Measurements from ENCODE around the gene DAP3.
A peak's percentile ranks its signal among the peaks of the same experiment; 100 is the strongest.
"Not testable (repeated sequence)": the region's sequence is repeated elsewhere in the genome, so short reads cannot be mapped to it uniquely, and the experiment has no call there.

The DAP3 gene

DNA sequence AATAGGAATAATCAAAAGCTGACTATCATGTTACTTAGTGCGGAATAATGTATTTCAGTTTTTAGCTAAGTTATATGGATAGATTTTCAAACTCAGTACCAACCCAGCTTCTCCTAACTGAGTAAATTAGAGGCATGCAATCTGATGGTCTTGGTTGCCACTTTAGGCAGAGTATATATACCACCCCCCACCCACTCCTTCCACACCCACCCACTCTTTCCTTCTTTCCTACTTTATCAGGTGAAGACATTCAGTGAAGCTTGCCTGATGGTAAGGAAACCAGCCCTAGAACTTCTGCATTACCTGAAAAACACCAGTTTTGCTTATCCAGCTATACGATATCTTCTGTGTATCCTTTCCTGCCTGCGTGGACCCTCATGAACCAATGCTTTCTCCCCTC, 36.3 kb downstream of the DAP3 start:
- DNase-seq, result no peak

DNA sequence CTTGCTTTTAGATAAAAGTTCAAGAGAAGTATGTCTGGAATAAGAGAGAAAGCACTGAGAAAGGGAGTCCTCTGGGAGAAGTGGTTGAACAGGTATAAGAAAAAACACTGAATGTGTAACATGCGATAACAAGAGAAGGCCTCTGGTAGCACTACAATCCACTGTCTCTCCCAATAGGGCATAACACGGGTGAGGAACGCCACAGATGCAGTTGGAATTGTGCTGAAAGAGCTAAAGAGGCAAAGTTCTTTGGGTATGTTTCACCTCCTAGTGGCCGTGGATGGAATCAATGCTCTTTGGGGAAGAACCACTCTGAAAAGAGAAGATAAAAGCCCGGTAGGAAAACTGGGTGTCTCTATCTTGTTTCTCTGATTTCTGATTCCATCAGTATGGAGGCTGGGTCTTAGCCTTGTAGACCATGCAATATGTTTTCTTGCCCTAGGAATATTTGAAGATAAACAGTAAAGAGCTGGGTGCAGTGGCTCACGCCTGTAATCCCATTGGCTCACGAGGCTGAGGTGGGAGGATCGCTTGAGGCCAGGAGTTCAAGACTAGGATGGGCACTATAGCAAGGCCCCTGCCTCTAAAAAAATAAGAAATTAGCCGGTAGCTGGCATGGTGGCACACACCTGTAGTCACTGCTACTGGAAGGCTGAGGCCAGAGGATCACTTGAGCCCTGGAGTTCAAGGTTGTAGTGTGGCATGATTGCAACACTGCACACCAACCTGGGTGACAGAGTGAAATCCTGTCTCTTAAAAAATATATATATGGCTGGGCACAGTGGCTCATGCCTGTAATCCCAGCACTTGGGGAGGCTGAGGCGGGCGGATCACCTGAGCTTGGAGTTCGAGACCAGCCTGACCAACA, 40.4 kb downstream of the DAP3 start:
- DNase-seq, result peak; percentile 64

DNA sequence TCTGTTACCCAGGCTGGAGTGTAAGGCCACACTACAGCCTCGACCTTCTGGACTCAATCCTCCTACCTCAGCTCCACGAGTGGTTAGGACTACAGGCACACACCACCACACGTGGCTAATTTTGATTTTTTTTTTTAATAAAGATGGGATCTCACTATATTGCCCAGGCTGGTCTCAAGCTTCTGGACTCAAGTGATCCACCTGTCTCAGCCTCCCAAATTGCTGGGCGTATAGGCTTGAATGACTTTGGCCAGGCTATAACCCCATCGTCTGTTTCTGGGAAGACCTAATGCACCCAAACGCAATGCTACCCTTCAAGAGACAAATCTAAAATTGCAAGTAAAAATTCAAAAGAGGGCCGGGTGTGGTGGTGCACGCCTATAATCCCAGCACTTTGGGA, 52.1 kb downstream of the DAP3 start:
- DNase-seq, result no peak

DNA sequence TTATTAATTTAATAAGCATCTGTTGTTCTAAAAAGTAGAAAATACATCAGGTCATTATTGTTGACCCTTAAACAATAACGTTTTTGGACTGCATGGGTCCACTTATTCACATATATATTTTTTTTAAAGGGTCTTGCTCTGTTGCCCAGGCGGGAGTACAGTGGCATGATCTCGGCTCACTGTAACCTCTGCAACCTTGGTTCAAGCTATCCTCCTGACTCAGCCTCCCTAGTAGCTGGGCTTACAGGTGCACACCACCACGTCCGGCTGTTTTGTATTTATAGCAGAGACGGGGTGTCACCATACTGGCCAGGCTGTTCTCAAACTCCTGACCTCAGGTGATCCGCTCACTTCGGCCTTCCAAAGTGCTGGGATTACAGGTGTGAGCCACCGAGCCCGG, 53.0 kb downstream of the DAP3 start:
- DNase-seq, result no peak

DNA sequence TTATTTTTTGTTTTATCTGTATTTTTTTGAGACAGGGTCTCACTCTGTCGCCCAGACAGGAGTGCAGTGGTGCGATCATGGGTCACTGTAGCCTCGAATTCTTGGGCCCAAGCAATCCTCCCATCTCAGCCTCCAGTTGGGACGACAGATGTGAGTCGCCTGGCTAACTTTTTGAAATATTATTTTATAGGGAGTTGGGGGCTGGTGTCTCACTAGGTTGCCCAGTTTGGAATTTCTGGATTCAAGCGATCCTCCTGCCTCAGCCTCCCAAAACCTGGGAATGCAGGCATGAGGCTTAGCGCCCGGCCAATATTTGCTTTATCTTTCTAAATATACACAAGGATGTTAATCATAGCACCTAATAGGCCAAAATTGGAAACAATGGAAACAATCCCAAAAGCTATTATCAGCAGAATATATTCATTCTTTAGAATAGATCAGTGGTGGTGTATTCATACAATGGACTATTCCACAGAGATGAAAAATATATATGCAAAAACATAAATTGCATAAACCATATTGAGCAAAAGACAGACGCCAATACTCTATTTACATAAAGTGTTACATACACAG, 55.9 kb downstream of the DAP3 start:
- DNase-seq, result no peak

DNA sequence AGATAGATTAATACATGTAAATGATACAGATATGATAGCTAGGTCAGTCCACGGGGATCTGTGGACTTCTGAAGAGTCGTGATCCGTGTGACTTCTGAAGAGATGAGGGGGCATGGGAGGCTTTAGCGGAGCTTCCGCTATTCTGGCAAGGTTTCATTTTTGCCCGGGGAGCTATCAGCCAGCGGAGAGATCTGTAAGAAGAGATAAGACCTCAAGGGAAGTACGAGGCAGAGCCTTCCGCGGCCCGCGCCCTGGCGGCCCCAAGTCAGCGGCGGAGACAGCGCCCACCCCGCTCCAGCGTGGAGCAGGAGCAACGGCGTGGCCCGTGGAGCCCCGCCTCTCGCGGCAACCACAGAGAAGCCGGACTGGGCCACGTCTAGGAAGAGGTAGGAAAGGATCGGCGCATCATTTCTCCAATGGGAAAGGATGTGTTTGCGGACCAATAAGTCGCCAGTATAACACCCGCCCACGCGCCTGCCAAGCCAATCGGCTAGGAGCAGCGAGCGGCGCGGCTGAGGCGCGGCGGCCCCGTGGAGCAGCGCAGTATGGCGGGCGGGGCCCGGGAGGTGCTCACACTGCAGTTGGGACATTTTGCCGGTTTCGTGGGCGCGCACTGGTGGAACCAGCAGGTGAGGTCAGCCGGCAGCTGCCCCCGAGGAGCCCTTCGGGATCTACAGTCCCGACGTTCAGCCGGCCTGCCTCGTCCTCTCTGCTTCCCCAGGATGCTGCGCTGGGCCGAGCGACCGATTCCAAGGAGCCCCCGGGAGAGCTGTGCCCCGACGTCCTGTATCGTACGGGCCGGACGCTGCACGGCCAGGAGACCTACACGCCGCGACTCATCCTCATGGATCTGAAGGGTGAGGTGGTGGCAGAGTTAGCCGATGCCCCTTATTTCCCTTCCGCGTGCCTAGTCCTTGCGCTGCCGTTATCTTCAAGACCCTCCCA, 56.7 kb downstream of the DAP3 start:
- peak; percentile 99 for DNase-seq

DNA sequence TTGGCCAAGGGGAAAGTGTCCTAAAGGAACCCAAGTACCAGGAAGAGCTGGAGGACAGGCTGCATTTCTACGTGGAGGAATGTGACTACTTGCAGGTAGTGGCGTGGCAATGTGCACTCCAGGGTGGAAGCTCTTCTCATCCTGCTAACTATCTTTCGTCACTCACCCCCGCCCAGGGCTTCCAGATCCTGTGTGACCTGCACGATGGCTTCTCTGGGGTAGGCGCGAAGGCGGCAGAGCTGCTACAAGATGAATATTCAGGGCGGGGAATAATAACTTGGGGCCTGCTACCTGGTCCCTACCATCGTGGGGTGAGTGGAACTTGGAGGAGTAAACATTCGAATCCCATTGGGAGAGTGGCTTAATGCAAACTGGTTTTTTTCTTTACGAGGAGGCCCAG, 58.7 kb downstream of the DAP3 start:
- not testable (repeated sequence) for DNase-seq

DNA sequence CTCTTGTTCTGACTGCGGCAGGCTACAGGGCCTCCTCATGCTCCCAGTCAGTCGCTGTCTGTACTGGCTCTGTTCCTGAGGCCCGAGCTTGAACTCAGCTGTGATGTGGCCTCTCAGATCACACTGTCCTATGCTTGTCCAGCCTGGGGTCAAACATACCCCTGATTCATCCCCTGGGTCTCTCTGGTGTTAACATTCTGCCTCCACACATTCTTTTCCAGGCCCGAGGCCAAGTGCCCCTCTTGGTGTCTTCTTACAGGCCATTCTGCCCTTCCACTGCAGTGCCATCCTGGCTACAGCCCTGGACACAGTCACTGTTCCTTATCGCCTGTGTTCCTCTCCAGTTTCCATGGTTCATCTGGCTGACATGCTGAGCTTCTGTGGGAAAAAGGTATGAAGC, 59.2 kb downstream of the DAP3 start:
- not testable (repeated sequence) for DNase-seq

DNA sequence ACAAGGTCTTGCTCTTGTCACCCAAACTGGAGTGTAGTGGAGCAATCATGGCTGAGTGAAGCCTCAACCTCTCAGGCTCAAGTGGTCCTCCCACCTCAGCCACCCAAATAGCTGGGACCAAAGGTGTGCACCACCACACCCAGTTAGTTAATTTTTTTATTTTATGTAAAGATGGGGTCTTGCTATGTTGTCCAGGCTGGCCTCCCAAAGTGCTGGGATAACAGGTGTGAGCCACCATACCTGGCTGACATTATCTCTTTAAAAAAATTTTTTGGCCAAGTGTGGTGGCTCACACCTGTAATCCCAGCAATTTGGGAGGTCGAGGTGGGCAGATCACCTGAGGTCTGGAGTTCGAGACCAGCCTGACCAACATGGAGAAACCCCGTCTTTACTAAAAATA, 70.1 kb downstream of the DAP3 start:
- DNase-seq, result not testable (repeated sequence)

DNA sequence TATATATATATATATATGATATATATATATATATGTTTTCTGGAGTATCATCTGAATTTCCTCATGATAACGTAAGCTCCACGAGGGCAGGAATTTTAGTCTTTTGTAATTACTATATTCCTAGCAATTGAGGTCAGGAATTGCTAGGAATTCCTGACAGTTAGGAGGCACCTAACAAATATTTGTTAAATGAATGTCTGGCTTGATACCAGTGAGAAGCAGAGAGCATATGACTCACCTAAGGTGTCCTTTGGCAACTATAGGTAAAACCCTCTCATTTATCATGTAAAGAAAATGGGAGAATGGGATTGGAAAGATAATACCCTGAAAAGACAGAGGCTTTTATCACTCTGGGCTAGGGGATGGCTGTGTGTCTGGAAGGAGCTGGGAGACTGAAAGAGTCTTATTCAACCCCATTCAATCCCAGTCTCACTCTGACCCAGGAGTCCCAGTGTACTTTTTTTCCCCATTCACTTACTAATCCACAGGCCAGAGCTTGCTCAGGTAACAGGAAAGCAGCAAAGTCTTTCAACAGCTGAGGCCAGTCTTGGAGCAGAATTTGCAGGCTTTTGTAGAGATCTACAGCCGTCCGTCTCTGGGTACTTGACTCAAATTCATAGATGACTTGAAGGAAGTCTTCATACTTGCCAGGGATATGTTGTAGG, 71.2 kb downstream of the DAP3 start:
- no peak for DNase-seq

DNA sequence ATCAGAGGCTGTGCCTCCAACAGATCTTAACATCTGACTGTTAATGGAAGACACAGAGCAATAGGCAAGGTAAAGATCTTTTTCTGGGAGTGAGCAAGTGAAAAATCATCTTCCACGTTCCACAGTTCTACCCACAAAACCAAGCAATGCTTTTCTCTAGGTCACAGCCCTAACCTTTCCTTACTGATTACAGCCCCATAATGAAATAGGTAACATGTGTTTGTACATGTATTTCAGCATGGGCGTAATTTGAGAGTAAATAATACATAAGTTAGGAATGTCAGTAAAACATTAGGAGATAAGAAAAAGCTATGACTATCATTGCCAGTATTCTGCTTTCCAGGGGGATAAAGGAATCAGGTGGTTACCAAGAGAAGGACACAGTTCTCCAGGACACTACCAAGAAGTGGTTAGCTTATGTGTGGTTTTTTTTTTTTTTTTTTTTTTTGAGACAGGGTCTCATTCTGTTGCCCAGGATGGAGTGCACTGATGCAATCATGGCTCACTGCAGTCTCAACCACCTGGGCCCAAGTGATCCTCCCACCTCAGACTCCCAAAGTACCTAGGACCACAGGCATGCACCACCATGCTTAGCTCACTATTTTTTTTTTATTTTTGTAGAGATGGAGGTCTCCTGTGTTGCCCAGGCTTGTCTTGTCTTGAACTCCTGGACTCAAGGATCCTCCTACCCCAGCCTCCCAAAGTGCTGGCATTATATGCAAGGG, 72.0 kb downstream of the DAP3 start:
- no peak for DNase-seq

DNA sequence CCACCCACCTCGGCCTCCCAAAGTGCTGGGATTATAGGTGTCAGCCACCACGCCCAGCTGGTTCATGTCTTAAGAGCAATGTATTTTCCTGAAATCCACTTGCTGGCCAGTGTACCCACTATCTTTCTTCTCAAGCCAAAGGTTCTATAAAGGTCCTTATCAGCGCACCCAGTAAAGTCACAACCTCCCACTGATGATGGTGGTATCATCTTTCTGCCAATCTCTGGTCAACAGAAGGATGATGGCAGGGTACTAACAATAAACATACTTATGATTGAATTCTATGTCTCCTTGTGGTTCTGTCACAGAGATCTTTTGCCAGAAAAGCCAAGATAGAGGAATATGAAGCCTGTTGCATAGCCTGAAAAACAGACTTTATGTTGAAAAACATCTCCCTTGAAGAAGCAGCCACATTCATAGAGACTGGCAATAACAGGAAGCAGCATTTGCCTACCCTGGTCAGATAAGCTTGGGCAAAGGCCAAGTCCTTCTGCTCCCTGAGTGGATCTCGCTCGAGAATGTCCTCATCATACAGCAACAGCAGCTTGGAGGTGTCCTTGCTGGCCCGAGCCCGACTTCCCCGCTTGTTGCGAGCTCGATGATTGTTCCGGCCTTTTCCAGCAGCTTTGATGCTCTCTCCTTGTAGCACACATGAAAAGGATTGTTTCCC, 73.0 kb downstream of the DAP3 start:
- DNase-seq, result no peak

DNA sequence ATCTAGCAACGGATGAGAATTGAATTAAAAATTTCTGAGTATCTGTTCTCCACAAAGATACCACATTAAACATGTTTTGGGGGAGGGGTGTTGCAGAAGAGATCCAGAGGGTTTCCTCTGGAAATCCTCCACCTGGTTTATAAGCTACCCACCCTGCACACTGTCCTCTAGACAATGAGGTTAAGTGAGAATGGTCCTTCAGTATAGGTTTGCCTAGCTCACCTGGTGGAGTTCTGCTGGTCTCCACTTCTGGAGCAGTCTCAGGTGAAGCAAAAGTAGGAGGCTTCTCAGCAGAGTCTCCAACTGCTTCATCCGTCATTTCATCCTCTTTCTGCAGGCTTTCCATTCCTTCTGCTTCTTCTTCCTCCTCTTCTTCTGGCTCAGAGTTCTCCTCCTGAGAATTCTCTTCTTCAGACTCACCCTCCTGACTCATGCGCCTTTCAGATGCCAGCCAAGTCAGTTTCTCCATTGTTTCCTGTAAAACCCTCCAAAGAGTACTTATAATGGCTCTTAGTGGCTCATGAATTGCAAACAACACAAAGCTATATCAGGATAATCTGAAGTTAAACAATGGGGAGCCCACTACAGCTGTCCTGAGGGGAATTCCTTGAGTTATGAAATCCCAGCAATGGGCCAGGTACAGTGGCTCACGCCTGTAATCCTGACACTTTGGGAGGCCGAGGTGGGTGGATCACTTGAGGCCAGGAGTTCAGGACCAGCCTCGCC, 74.4 kb downstream of the DAP3 start:
- peak; percentile 73 for DNase-seq

DNA sequence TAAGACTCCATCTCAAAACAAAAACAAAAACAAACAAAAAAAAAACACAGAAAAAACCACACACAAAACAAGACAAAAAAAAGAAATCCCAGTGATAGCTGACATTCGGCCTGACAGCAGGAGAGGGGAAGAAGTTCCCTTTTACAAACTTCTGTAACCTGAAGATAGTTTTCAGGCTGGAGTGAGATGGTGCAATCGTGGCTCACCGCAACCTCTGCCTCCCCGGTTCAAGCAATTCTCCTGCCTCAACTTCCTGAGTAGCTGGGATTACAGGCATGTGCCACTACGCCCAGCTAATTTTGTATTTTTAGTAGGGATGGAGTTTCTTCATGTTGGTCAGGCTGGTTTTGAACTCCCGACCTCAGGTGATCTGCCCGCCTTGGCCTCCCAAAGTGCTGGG, 75.1 kb downstream of the DAP3 start:
- not testable (repeated sequence) for DNase-seq

DNA sequence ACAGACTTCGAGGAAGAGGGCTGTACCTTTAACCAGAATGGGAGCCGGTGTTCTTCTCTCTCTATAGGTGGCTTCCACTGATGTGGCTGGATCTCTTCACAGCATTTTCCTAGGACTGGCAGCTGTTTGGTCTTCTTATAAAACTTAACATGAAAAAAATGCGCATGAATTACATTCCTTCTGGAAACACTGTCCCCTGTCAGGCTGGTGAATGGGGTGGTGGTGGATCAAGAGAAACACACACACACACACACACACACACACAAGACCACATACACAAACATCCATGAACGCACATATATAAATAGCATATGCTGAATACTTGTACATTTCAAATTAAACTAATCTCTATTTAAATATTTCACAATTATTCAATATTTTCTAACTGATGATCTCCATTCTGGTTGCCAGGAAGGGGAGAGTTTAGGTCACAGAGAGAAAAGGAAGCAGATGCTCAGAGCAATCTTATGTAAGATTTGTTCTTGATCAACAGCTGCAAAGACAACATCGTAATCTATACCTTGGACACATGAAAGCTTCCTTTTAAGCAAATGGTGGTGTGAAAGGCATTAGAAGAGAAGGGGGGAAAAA, 78.6 kb downstream of the DAP3 start:
- DNase-seq, result not testable (repeated sequence)

DNA sequence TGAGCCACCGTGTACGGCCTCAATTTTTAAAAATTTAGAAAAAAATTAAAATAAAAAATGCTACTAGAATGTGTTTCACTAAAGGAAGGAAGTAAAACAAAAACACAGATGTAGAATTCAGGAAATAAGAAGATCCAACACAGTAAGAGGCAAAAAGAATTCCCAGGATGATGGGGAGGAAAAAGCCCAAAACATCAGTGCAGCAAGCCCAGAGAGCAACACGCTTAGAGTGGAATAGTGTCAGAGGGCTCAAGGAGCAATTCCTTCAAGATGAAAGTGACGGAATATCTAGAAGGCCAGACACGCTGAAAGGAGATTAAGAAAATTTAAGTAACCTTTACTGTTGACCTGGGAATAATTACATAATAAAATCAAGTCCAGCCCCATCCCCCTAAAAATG, 80.4 kb downstream of the DAP3 start:
- no peak for DNase-seq

DNA sequence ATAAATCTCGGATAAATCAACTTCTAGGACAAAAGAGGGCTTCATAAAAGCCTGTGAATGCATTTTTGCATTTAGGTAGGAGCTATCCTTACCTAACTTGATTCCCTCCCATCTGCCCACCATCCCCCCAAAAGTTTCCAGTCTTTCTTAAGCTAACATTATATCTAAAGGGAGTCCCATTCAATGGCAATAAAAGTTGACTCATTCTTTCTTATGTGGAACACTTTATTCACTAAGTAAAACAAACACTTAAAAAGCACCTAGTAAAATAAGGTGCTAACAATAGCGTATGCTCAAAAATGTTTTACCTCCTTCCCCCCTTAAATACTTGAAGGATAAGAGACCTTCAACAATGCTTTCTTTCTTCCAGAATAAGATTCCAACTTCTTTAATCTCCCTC, 84.3 kb downstream of the DAP3 start:
- DNase-seq, result no peak

DNA sequence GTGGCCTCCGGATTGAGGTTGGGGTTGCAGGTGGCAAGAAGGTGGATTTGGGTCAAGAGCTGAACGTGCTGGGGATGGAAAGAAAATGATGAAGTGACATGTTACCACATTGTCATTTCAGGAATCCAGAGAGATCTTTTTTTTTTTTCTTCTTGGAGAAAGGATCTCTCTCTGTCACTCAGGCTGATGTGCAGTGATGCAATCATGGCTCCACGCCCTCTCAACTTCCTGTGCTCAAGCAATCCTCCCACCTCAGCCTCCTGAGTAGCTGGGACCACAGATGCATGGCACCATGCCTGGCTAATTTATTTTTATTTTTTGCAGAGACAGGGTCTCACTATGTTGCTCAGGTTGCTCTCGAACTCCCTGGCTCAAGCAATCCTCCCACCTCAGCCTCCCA, 87.5 kb downstream of the DAP3 start:
- DNase-seq, result peak; percentile 8

DNA sequence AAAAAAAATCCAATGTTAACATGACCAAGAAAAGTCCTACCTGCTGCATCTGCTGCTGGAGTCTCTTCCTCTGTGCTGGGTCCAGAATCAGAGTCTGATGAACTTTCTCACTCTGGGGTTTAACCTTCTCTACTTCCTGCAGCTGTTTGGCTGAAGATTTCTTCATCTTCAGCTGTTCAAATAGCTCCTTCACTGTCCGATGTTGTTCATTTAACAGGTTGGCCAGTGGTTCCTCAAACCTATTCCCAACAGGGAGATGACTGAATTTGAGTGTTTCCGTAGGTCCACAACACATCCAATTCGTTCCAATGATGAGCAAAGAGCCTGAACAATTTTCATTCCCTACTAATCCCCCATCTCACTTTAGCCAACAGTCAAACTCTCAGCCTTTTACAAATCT, 88.7 kb downstream of the DAP3 start:
- no peak for DNase-seq

Data from suppressor macrophage treated with lipopolysaccharide for 4 hours (primary cell).